ENCODE data around the gene NTN1.

Gene NTN1

DNA sequence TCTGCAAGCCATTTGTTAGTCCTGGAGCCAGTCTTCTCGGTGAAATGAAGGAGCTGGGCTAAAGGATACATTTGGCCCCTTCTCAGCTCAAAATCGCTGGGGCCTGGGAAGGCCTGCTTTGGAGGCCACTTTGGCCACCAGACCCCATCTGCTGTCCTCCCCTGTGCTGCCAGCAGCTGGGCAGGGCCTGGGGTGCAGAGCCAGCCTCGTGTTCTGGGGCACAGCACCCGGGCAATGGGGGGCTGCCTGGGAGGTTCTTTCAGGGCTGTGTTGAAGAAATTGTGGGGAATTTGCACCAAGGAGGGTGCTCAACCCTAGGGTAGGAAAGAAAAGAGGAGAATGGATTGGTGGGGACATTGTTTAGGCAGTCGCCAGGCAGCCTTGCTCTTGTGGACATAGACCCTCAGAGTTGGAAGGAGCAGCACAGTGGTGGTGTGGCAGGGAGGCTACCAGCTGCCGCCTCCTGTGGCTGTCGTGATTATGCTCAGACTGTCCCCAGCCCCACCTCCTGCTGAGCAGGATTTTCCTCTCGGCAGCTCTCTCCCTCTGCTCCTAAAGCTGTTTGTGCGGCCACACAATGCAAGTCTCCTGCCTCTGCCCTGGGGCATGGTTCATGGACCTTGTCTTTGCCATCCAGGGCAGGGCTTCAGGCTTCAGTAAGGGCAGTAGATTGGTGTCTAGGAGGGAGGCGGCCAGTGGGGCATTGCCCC is 174.8 kb downstream of the NTN1 start:
- H3K27ac ChIP-seq (ENCODE audit: extremely low read depth, low read depth, low read length) = no peak overlapping the region
- H3K4me3 ChIP-seq (ENCODE audit: low read depth, low read length) = no peak overlapping the region
- ChIA-PET POLR2A (no interaction called here), CTCF (no interaction called here)
- H3K4me1 ChIP-seq (ENCODE audit: control insufficient read depth, insufficient read depth, low read length) = peaks cover 2% of the 10 kb centered on the region; the same call in 1 of the 2 replicates
- TF ChIP-seq GLIS1 (tag by site-specific recombination; IDR thresholded peaks at IDR 0.05) (peak; percentile 81), ZNF341 (tag by site-specific recombination; IDR thresholded peaks at IDR 0.05; ENCODE audit: low read depth) (0 out of 2 replicates have a peak, but pooled peaks have one; percentile 36), TRIM28 (IDR thresholded peaks at IDR 0.05; ENCODE audit: borderline replicate concordance, low read length) (peak; percentile 66; the same call in 1 of the 2 replicates), ZNF701 (tag by site-specific recombination; IDR thresholded peaks at IDR 0.05) (no peak), ZIC2 (tag by site-specific recombination; IDR thresholded peaks at IDR 0.05) (peak; percentile 91)
- peaks cover 0 to 15% of the 10 kb centered on the region in 2 experiments; a peak in 2 of 3 replicates for H3K36me3 ChIP-seq (ENCODE audit: control insufficient read depth in 2 of 2, insufficient read depth in 1 of 2, low read length in 2 of 2)
- H3K9me3 ChIP-seq (ENCODE audit: control insufficient read depth, insufficient read depth, low read depth, low read length) = no peaks in the 10 kb centered on the region

DNA sequence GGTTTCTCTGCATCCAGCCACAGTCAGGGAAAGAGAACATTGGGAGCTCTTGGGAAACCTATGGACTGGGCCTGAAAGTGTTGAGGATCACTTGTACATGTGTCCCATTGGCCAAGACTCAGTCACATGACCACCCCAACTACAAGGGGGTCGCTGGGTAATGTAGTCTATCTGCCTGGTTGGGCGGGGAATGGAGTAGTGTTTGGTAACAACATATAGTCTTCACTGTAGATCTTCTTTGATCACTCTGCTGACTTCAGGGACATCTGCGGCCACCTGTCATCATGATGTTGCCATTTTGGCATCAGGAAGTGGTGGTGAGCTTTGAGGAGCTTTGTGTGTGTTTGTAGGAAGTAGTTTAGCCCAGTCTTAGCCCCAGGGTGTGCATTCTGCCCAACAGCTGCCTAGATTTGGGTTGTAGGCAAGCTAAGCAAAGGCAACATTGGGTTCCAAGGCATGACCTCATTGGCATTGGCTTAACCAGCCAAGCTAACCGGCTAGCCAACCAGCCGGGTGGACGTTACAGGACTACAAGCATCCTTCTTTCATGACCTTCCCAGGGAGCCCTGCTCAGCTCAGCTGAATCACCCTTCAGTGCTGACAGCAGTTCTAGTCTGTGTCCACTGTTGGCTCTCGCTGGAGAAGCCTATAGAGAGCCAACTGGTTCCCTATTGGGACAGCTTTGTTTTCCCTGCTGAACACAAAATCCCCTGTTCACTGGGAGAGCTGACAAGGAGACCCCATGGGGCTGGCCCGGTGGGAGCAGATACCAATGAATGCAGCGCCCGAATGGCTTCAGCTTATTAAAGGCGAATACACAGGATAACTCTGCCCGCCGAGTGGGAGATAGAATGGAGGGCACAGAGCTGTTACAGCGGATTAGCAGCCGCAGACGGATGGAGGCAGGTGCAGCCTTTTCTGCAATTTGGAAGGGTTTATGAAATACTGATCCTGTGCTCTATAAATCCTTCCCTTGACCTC is 178.6 kb downstream of the NTN1 start:
- H3K9me3 ChIP-seq (ENCODE audit: control insufficient read depth, insufficient read depth, low read depth, low read length) = no peaks in the 10 kb centered on the region
- H3K27ac ChIP-seq (ENCODE audit: extremely low read depth, low read depth, low read length) = no peak overlapping the region
- TF ChIP-seq ZNF155 (tag by site-specific recombination; IDR thresholded peaks at IDR 0.05) (no peak), ZIC2 (tag by site-specific recombination; IDR thresholded peaks at IDR 0.05) (peak; percentile 87)
- no peak overlapping the region for H3K4me3 ChIP-seq (ENCODE audit: low read depth, low read length)
- peaks cover 2% of the 10 kb centered on the region; the same call in 1 of the 2 replicates for H3K4me1 ChIP-seq (ENCODE audit: control insufficient read depth, insufficient read depth, low read length)
- H3K36me3 ChIP-seq (ENCODE audit: control insufficient read depth in 2 of 2, insufficient read depth in 1 of 2, low read length in 2 of 2) = peaks cover 0 to 15% of the 10 kb centered on the region in 2 experiments; a peak in 2 of 3 replicates
- ChIA-PET CTCF (interaction anchor here (0.6 to 0.7 kb wide), 3 partner anchors 180 to 682 kb away, joined by 3 to 5 read pairs (median 3); no protein-coding TSS in a partner anchor), POLR2A (interaction anchor here (0.6 to 1.2 kb wide), 2 partner anchors 11 to 16 kb away, joined by 3 to 4 read pairs; no protein-coding TSS in a partner anchor)

- H3K27ac ChIP-seq (ENCODE audit: extremely low read depth, low read depth, low read length) = no peak overlapping the region
- CTCF ChIA-PET = interaction anchor here (0.6 to 0.7 kb wide), 2 partner anchors 9 to 202 kb away, joined by 3 read pairs; no protein-coding TSS in a partner anchor
- no peak for TF ChIP-seq MYNN (tag by site-specific recombination; IDR thresholded peaks at IDR 0.05; ENCODE audit: borderline replicate concordance)
- TF ChIP-seq, protein P1, sequence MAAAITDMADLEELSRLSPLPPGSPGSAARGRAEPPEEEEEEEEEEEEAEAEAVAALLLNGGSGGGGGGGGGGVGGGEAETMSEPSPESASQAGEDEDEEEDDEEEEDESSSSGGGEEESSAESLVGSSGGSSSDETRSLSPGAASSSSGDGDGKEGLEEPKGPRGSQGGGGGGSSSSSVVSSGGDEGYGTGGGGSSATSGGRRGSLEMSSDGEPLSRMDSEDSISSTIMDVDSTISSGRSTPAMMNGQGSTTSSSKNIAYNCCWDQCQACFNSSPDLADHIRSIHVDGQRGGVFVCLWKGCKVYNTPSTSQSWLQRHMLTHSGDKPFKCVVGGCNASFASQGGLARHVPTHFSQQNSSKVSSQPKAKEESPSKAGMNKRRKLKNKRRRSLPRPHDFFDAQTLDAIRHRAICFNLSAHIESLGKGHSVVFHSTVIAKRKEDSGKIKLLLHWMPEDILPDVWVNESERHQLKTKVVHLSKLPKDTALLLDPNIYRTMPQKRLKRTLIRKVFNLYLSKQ (tag by site-specific recombination; IDR thresholded peaks at IDR 0.05; ENCODE audit: borderline replicate concordance) = no peak
- TF ChIP-seq ZNF830 (tag by site-specific recombination; IDR thresholded peaks at IDR 0.05; ENCODE audit: low read depth) = no peak
- no peak for TF ChIP-seq PRDM4 (tag by site-specific recombination; IDR thresholded peaks at IDR 0.05)
- no peak for TF ChIP-seq SCRT1 (tag by site-specific recombination; IDR thresholded peaks at IDR 0.05; ENCODE audit: borderline replicate concordance)
- no peak for TF ChIP-seq KLF1 (tag by site-specific recombination; IDR thresholded peaks at IDR 0.05)
- no peak for TF ChIP-seq SP2 (tag by site-specific recombination; IDR thresholded peaks at IDR 0.05)
- no peak for TF ChIP-seq ZBTB8A (tag by site-specific recombination; IDR thresholded peaks at IDR 0.05)
- TF ChIP-seq GFI1B (tag by site-specific recombination; IDR thresholded peaks at IDR 0.05) = no peak
- TF ChIP-seq ZNF664 (tag by site-specific recombination; IDR thresholded peaks at IDR 0.05) = no peak
- TF ChIP-seq ZNF747 (tag by site-specific recombination; IDR thresholded peaks at IDR 0.05) = no peak
- no peak for TF ChIP-seq ZNF132 (tag by site-specific recombination; IDR thresholded peaks at IDR 0.05; ENCODE audit: borderline replicate concordance)
- TF ChIP-seq ZBTB26 (tag by site-specific recombination; optimal IDR thresholded peaks at IDR 0.05) = no peak
Observed at GRCh38 chr17:9200699-9201359, 179.5 kb downstream of the NTN1 start.

More at GRCh38 chr17:9200699-9201359, 179.5 kb downstream of the NTN1 start:
- H3K4me1 ChIP-seq (ENCODE audit: control insufficient read depth, insufficient read depth, low read length) = peaks cover 2% of the 10 kb centered on the region; the same call in 1 of the 2 replicates
- POLR2A ChIA-PET = interaction anchor here (1.2 kb wide), 1 partner anchor 17 kb away, joined by 3 read pairs; no protein-coding TSS in a partner anchor
- peaks cover 0 to 15% of the 10 kb centered on the region in 2 experiments; a peak in 2 of 3 replicates for H3K36me3 ChIP-seq (ENCODE audit: control insufficient read depth in 2 of 2, insufficient read depth in 1 of 2, low read length in 2 of 2)
- H3K9me3 ChIP-seq (ENCODE audit: control insufficient read depth, insufficient read depth, low read depth, low read length) = no peaks in the 10 kb centered on the region
- H3K4me3 ChIP-seq (ENCODE audit: low read depth, low read length) = no peak overlapping the region

All from HEK293 (cell line).